ENCODE results near the gene KLF16.

DNA sequence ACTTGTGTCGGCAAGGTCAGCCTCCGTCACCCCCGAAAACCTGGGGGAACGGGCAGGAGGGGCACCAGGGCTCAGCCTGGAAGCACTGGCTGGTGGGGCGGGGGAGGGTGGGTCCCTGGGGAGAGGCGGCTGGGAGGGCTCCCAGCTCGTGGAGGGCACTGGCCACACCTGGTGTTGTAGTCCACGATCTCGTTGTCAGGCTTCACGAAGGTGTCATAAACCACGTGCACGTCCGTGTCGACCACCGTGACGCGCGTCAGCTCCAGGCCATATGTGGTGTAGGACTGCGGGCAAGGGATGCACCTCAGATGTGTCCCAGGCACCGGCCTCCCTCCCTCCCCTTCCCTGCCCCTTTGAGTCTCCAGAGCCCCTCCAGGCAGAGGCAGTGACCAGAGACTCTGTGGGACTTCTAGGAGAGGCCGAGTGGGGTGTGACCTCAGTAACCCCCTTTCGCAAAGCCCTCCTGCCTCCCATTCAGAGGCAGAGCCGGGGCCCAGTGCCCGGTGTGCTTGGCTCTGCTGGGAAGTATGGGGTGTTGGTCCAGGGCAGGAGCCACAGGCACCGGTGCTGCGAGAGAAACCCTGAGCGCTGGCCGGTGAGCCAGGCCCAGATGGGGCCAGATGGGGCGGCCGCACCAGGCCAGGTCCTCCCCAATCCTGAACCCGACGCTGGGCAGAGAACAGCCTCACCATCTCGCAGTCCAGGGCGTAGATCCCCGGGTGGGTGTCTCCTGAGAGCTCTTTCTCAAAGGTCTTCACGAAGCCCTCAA lies 46.7 kb downstream of the KLF16 start:
- TF ChIP-seq, protein P1, sequence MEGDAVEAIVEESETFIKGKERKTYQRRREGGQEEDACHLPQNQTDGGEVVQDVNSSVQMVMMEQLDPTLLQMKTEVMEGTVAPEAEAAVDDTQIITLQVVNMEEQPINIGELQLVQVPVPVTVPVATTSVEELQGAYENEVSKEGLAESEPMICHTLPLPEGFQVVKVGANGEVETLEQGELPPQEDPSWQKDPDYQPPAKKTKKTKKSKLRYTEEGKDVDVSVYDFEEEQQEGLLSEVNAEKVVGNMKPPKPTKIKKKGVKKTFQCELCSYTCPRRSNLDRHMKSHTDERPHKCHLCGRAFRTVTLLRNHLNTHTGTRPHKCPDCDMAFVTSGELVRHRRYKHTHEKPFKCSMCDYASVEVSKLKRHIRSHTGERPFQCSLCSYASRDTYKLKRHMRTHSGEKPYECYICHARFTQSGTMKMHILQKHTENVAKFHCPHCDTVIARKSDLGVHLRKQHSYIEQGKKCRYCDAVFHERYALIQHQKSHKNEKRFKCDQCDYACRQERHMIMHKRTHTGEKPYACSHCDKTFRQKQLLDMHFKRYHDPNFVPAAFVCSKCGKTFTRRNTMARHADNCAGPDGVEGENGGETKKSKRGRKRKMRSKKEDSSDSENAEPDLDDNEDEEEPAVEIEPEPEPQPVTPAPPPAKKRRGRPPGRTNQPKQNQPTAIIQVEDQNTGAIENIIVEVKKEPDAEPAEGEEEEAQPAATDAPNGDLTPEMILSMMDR (IDR thresholded peaks at IDR 0.05), result no peak
- TF ChIP-seq POLR2A (IDR thresholded peaks at IDR 0.05), result no peak
